Esophagus (tissue), 2 donors: ENCODE measurements around the gene TPH2. TPM values are rescaled to one million over a fixed set of nuclear protein-coding genes. Genes with fewer than 3 reads are reported as not detected.

ENCODE experiments used
- H3K27ac ChIP-seq, 2 donors: one replicate each; pipeline ENCODE4 v1.5.1; 2013; ENCODE audit warnings: low read depth in 2 of 2, mild to moderate bottlenecking in 2 of 2, inconsistent platforms in 1 of 2, low read length in 1 of 2, moderate library complexity in 1 of 2
- H3K27me3 ChIP-seq, 2 donors: one replicate each; pipeline ENCODE4 v1.6.1; 2013; ENCODE audit warnings: low read length in 2 of 2, control low read depth in 1 of 2, mild to moderate bottlenecking in 1 of 2; ENCODE audit not compliant: insufficient read depth in 2 of 2, control insufficient read depth in 1 of 2
- H3K36me3 ChIP-seq, 2 donors: one replicate each; pipeline ENCODE4 v1.6.1; 2013; ENCODE audit warnings: low read length in 1 of 2; ENCODE audit not compliant: control insufficient read depth in 2 of 2, insufficient read depth in 2 of 2
- H3K4me1 ChIP-seq, 2 donors: one replicate each; pipeline ENCODE4 v1.6.1; 2013; ENCODE audit warnings: low read length in 1 of 2; ENCODE audit not compliant: control insufficient read depth in 2 of 2, insufficient read depth in 2 of 2
- H3K4me3 ChIP-seq, 2 donors: one replicate each; pipeline ENCODE4 v1.5.1; 2013; ENCODE audit warnings: low read length in 2 of 2, mild to moderate bottlenecking in 2 of 2, low read depth in 1 of 2, moderate library complexity in 1 of 2
- H3K9me3 ChIP-seq, 2 donors: one replicate each; pipeline ENCODE4 v1.6.1; 2013; ENCODE audit warnings: mild to moderate bottlenecking in 2 of 2, low read depth in 1 of 2, low read length in 1 of 2, moderate library complexity in 1 of 2; ENCODE audit not compliant: control insufficient read depth in 2 of 2, insufficient read depth in 1 of 2
- WGBS, 2 donors: extraction: QIAGEN DNeasy Blood & Tissue Kit; methylation state at CpG; one replicate each; pipeline ENCODE4 v1.1.7; 2013; 5-methylcytosine and 5-hydroxymethylcytosine counted together
- polyA plus RNA-seq, 2 donors: library from polyadenylated mRNA; stranded (reverse); fragments of 200-250 nt; gene quantifications; one replicate each; pipeline ENCODE4 v1.2.3, GENCODE V29; 2013
- donor health status: healthy with polysubstance abuse.
- donor health status: Bipolar disorder and iron deficiency.

The TPH2 gene
- polyA plus RNA-seq, 2 donors, result not detected

DNA sequence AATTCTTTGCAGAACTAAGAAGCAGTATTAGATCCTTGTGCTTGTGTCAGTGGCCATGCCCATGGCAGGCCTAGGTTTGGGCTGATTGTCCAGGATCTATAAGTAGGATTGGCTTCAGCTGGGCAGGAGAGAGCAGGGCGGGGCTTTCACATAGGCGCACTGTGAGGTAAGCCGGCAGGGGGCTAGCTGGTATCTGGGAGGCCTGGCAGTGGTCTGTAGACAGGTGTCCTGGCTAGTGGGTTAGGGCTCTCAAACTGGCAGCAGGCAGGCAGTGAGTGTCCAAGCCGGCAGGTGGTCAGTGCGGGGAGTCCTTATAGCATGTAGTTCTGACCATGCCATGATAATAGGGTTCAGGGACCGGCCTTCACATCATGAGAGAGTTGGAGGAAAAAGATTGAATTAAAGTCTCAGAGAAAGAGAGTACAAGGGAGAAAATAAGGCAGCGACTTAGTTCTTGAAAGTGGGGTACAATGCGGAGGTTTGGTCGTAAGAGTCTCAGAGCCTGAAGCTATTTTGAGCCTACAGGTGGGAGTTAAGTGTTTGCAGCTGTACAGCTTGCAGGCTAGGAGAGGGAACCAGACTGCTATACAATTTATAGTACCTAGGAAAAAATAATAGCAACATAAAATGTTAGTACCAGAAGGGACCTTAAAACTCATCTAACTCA lies 137.4 kb downstream of the TPH2 start:
- Histone ChIP-seq H3K4me1 (no peaks in the 10 kb centered on the region), H3K9me3 (no peaks in the 10 kb centered on the region), H3K27me3 (no peaks in the 10 kb centered on the region), H3K27ac (no peak overlapping the region), H3K4me3 (no peak overlapping the region), H3K36me3 (no peaks in the 10 kb centered on the region)
- 88 to 93% methylated on average over 9 of the region's 9 CpGs for WGBS, 2 donors

DNA sequence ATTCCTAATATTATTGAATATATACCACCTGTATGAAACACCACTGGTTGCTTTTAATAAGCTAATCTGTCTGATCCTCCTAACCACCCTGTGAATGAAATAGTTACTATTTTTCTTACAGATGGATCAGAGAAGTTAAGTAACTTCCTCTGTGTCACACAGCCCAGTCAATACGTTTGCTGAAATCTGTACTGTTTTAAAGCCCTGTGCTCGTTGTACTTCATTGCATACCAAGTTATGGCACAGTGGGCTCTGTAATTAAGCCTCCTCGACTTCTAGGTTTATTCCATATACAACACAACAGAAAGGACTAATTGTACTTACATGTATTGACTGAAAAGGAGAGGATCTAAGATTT lies 137.9 kb downstream of the TPH2 start:
- WGBS, 2 donors, result 66 to 68% methylated on average over 3 of the region's 3 CpGs
- Histone ChIP-seq H3K27ac (no peak overlapping the region), H3K36me3 (no peaks in the 10 kb centered on the region), H3K27me3 (no peaks in the 10 kb centered on the region), H3K9me3 (no peaks in the 10 kb centered on the region), H3K4me1 (no peaks in the 10 kb centered on the region), H3K4me3 (no peak overlapping the region)

DNA sequence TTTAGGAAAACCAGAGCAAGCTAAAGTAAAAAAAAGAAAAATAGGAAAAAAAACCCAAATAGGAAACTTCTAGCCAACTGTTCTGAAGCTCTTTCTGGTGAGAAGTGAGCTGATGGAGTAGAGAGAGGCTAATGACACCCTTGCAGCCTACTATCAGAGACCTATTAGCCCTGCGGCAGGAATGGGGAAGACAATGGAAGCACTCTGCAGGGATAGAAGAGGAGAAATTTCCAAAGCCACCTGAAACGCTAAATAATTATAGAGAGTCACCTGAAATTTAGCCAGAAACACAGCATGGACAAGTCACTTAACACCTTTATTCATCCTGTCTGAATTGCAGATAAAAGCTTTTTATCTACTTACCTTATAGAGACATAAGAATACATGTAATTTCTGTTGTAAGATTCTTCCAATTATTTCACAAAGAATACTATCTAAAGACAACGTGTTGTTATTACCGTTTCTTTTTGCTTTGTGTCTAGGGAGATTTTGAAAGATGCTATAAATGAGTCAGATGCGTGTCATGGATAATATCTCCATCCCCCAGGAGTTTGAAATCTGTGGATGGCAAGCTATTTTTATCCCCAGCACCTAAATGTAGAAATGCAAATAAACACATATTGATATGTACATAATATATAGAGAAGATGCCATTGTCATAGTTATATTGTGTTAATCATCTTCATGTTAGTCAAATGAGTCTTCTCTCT lies 138.6 kb downstream of the TPH2 start:
- H3K27ac ChIP-seq, result no peak overlapping the region
- H3K9me3 ChIP-seq, result no peaks in the 10 kb centered on the region
- no peaks in the 10 kb centered on the region for H3K27me3 ChIP-seq
- H3K36me3 ChIP-seq, result no peaks in the 10 kb centered on the region
- no peak overlapping the region for H3K4me3 ChIP-seq
- WGBS, 2 donors, result 77% methylated on average over 5 of the region's 5 CpGs
- no peaks in the 10 kb centered on the region for H3K4me1 ChIP-seq

DNA sequence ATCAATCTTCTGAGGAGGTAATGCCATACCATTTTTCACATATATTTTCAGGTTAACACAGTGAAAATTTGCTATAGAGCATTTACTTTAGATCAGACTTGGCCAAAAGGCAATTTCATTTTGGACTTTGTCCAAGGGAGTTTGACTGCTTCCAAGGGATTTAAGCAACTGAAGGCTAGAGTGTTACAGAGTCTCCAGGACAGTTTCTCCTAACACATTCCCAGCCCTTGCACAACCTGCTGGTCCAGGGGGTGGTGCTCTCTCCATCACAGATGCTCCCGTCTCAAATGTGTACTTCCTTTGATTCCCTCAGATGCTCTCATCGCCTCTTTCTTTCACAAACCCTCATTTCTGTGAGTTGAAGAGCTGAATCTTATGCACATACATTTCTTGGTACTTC lies 143.1 kb downstream of the TPH2 start:
- no peaks in the 10 kb centered on the region for H3K9me3 ChIP-seq
- no peaks in the 10 kb centered on the region for H3K27me3 ChIP-seq
- no peak overlapping the region for H3K4me3 ChIP-seq
- H3K27ac ChIP-seq, result no peak overlapping the region
- H3K4me1 ChIP-seq, result no peaks in the 10 kb centered on the region
- no peaks in the 10 kb centered on the region for H3K36me3 ChIP-seq
- 45 to 51% methylated on average over 2 of the region's 2 CpGs for WGBS, 2 donors

Other genes with a start within 250 kb of the TPH2 start
- gene RAB21, start 184.0 kb upstream of the TPH2 start, polyA plus RNA-seq, result 10 to 100 TPM; 11.1 to 24.7 TPM
- 10 to 100 TPM; 12.3 to 14.7 TPM for gene TBC1D15, start 99.1 kb upstream of the TPH2 start, polyA plus RNA-seq